K562 (cell line): Measurements from ENCODE around the gene PPIA. TPM values are rescaled to one million over a fixed set of nuclear protein-coding genes. Genes with fewer than 3 reads are reported as not detected.

Experiments used
- ATAC-seq: fragments of 200-7000 bp; cut with Tn5 transposase; 3 replicates; pipeline ENCODE4 v1.9.1; 2020; ENCODE audit warnings: moderate library complexity
- BruUV-seq: library from RNA; stranded (reverse); fragments of 400-500 nt; replicated peaks from 2 replicates; lab custom pipeline; 2021; lab: Mats Ljungman, UMichigan
- CTCF ChIA-PET: fragments of 300-600 bp; formaldehyde crosslinking; extraction: SDS; loops from one replicate; lab custom pipeline; 2021; ENCODE audit warnings: low intra/inter-chr PET ratio; lab: Yijun Ruan, JAX
- POLR2A ChIA-PET: fragments of 300-600, 350-650 bp; sonication (Branson Sonifier 250); formaldehyde crosslinking; extraction: SDS; loops from one replicate; lab custom pipeline; 2021; ENCODE audit warnings: antibody characterized with exemption, inconsistent platforms; lab: Yijun Ruan, JAX
- DNase-seq, 4 experiments: peaks; one replicate each; pipeline versions ENCODE4 v3.0.0 to v3.0.0-alpha.2; 2011 to 2018; ENCODE audit warnings: low spot score in 3 of 4, mixed read lengths in 3 of 4; ENCODE audit errors: extremely low read depth in 1 of 4
- FAIRE-seq: peaks from 2 replicates; lab custom pipeline; 2011; peaks lifted over from hg19 to GRCh38; lab: Jason Lieb, UNC
- H2AFZ ChIP-seq: 2 replicates; pipeline ENCODE4 v1.6.0; 2011; ENCODE audit warnings: low read depth, low read length, control low read depth, inconsistent platforms
- H3K27ac ChIP-seq: fragments of 200-600 bp; 3 replicates; pipeline ENCODE4 v1.8.0; 2011; ENCODE audit warnings: low read depth, mild to moderate bottlenecking, control low read depth, inconsistent platforms, low read length, moderate library complexity, mixed read lengths; ENCODE audit errors: extremely low read depth
- H3K27me3 ChIP-seq, 2 experiments: fragments of 300-600 bp in 1 of 2; 2 replicates in 1 of 2; 3 replicates in 1 of 2; pipeline versions ENCODE4 v1.6.0 to v1.8.0; 2011; ENCODE audit warnings: inconsistent platforms in 2 of 2, low read length in 2 of 2, mild to moderate bottlenecking in 1 of 2, mixed read lengths in 1 of 2, moderate library complexity in 1 of 2; ENCODE audit not compliant: control insufficient read depth in 2 of 2, insufficient read depth in 2 of 2
- H3K36me3 ChIP-seq: fragments of 300-600 bp; 3 replicates; pipeline ENCODE4 v1.8.0; 2011; ENCODE audit warnings: mild to moderate bottlenecking, low read length, inconsistent platforms; ENCODE audit not compliant: control insufficient read depth, insufficient read depth
- H3K4me1 ChIP-seq, 2 experiments: fragments of 200-600 bp in 1 of 2; replicated peaks in 1 of 2; 2 replicates in 1 of 2; 3 replicates in 1 of 2; pipeline versions ENCODE4 v1.5.1 to v1.8.0; 2011; ENCODE audit warnings: inconsistent platforms in 2 of 2, low read length in 2 of 2, mild to moderate bottlenecking in 1 of 2, mixed read lengths in 1 of 2, moderate library complexity in 1 of 2; ENCODE audit not compliant: control insufficient read depth in 2 of 2, insufficient read depth in 2 of 2
- H3K4me2 ChIP-seq: 2 replicates; pipeline ENCODE4 v1.6.1; 2011; ENCODE audit warnings: low read length, control low read depth, inconsistent platforms, mixed read lengths; ENCODE audit not compliant: insufficient read depth
- H3K4me3 ChIP-seq: fragments of 200-600 bp; sonication (generic), shearing (Covaris generic); 2 replicates; pipeline ENCODE4 v1.5.1; 2016; ENCODE audit warnings: control low read depth, inconsistent platforms
- H3K79me2 ChIP-seq: fragments of 200-600 bp; 3 replicates; pipeline ENCODE4 v1.8.0; 2011; ENCODE audit warnings: low read length, inconsistent platforms; ENCODE audit not compliant: control insufficient read depth, insufficient read depth
- H3K9ac ChIP-seq, 2 experiments: 2 replicates each; pipeline versions ENCODE4 v1.6.0 to v1.6.1; 2011; ENCODE audit warnings: low read depth in 2 of 2, low read length in 2 of 2, control low read depth in 1 of 2, inconsistent platforms in 1 of 2, mild to moderate bottlenecking in 1 of 2, mixed read lengths in 1 of 2; ENCODE audit not compliant: insufficient read depth in 1 of 2
- H3K9me1 ChIP-seq: one replicate; pipeline ENCODE4 v1.6.0; 2011; ENCODE audit warnings: inconsistent platforms, mild to moderate bottlenecking, low read length, moderate library complexity; ENCODE audit not compliant: control insufficient read depth, insufficient read depth
- H3K9me3 ChIP-seq: replicated peaks from 2 replicates; pipeline ENCODE4 v1.5.1; 2011; ENCODE audit warnings: low read depth, low read length, inconsistent platforms; ENCODE audit not compliant: control insufficient read depth, insufficient read depth
- H4K20me1 ChIP-seq: replicated peaks from 2 replicates; pipeline ENCODE4 v1.6.1; 2011; ENCODE audit warnings: low read length, inconsistent platforms, mixed read lengths; ENCODE audit not compliant: control insufficient read depth, insufficient read depth
- CBX2 ChIP-seq: fragments of 200-600 bp; sonication (generic); IDR thresholded peaks from one replicate; pipeline ENCODE4 v1.6.1; 2012; ENCODE audit warnings: mild to moderate bottlenecking, low read length, inconsistent platforms; ENCODE audit not compliant: insufficient read depth, poor library complexity, severe bottlenecking
- FOXJ2 ChIP-seq: fragments of 200-800 bp; sonication (Bioruptor generic); IDR thresholded peaks from 2 replicates; pipeline ENCODE4 v1.6.1; 2016; ENCODE audit warnings: missing genetic modification characterization, missing compliant biosample characterization
- KLF1 ChIP-seq: fragments of 450-650 bp; IDR thresholded peaks from 2 replicates; pipeline ENCODE4 v1.6.1; 2016; ENCODE audit warnings: missing genetic modification characterization, missing compliant biosample characterization
- RNF219 ChIP-seq: fragments of 250-450 bp; sonication (Bioruptor Pico); IDR thresholded peaks from 2 replicates; pipeline ENCODE4 v1.5.0; 2022; ENCODE audit warnings: mild to moderate bottlenecking
- SMARCC2 ChIP-seq: fragments of 450-650 bp; IDR thresholded peaks from 2 replicates; pipeline ENCODE4 v1.6.1; 2017; ENCODE audit warnings: antibody characterized with exemption, moderate library complexity, mild to moderate bottlenecking, low read depth
- THRB ChIP-seq: fragments of 450-650 bp; formaldehyde crosslinking; conservative IDR thresholded peaks from 2 replicates; pipeline ENCODE4 v1.4.0; 2022; ENCODE audit warnings: mild to moderate bottlenecking, missing genetic modification characterization
- ZC3H8 ChIP-seq: fragments of 450-650 bp; IDR thresholded peaks from 2 replicates; pipeline ENCODE4 v1.6.1; 2017
- ZNF121 ChIP-seq: sonication (generic); formaldehyde crosslinking; conservative IDR thresholded peaks from 2 replicates; pipeline ENCODE4 v1.8.0; 2022; ENCODE audit warnings: missing genetic modification reagents
- WGBS: fragments of 100-300 bp; shearing (Covaris generic); methylation state at CpG from one replicate; pipeline ENCODE4 v1.1.6; 2016; ENCODE audit warnings: low coverage, mixed read lengths; ENCODE audit not compliant: insufficient coverage; ENCODE audit errors: missing lambda C conversion rate; 5-methylcytosine and 5-hydroxymethylcytosine counted together
- in situ Hi-C: fragments of 300-500 bp; cut with MboI; formaldehyde crosslinking; loops from 4 replicates; pipeline ENCODE4 v1.15.0; 2018; ENCODE audit warnings: inconsistent platforms, mixed read lengths
- intact Hi-C: fragments of 100-400 bp; cut with micrococcal nuclease; formaldehyde crosslinking; loops from 2 replicates; pipeline ENCODE4 v1.14.2; 2022
- polyA plus RNA-seq, 8 experiments: library from polyadenylated mRNA; depleted of rRNA in 4 of 8; stranded (reverse) in 5 of 8; unstranded in 3 of 8; fragments of >200 nt; fragmentation: Nextera tagmentation in 2 of 8; fragmentation: Illumina TruSeq in 1 of 8; extraction: Ambion mirVana in 2 of 8; extraction: Trizol in 1 of 8; gene quantifications; 2 replicates each; pipeline versions ENCODE4 v1.2.1 to v1.2.3, GENCODE V29; 2011 to 2014; ENCODE audit warnings: inconsistent platforms in 1 of 8, missing spikeins in 1 of 8
- total RNA-seq, 7 experiments: library from RNA; depleted of rRNA in 6 of 7; stranded (reverse); fragments of >200 nt in 6 of 7; fragmentation: Illumina TruSeq in 2 of 7; extraction: Trizol in 2 of 7; gene quantifications; 2 replicates each; pipeline versions ENCODE4 v1.2.1 to v1.2.3, GENCODE V29; 2011 to 2021; ENCODE audit warnings: low replicate concordance in 1 of 7
- TF ChIP-seq, protein P1 (sequence below): IDR thresholded peaks from 3 replicates; pipeline ENCODE4 v1.6.1; 2011; ENCODE audit warnings: borderline replicate concordance, mild to moderate bottlenecking, moderate library complexity; ENCODE audit not compliant: insufficient read length; ENCODE audit errors: extremely low read depth

Gene PPIA
- total and polyA plus RNA-seq, 9 of the 15 experiments (the other 6 are each of a cell fraction or from before 2014, with no cell fraction given), result 2,583 to 7,504 (median 3,973) TPM

- ATAC-seq (no peak), FAIRE-seq (no peak)
These were observed 32.4 kb upstream of the PPIA start for GRCh38 chr7:44764081-44764480.

More at GRCh38 chr7:44764081-44764480, 32.4 kb upstream of the PPIA start:
- intact Hi-C loops (loop anchor here (5.0 kb wide), 2 partner anchors 157 to 177 kb away; partner anchors contain the start of gene OGDH), in situ Hi-C loops (no loop called here)
- WGBS, result 92% methylated on average over 6 of the region's 6 CpGs
- no TSS peak for BruUV-seq
- Histone ChIP-seq H3K36me3 (peaks cover 80% of the 10 kb centered on the region; the same call in 2 of the 3 replicates), H3K4me2 (no peak overlapping the region), H4K20me1 (no peaks in the 10 kb centered on the region), H3K4me1 (peaks cover 30 to 67% of the 10 kb centered on the region in 2 experiments), H3K27me3 (no peaks in the 10 kb centered on the region), H3K27ac (no peak overlapping the region), H2AFZ (no peak overlapping the region), H3K4me3 (no peak overlapping the region), H3K9me1 (peaks cover 5% of the 10 kb centered on the region), H3K9me3 (no peaks in the 10 kb centered on the region), H3K79me2 (peaks cover 10% of the 10 kb centered on the region; the same call in 2 of the 3 replicates), H3K9ac (no peak overlapping the region)
- CTCF ChIA-PET, result no interaction called here
- POLR2A ChIA-PET, result interaction anchor here (0.6 to 0.8 kb wide), 3 partner anchors 23 to 220 kb away, joined by 3 to 4 read pairs (median 3); no protein-coding TSS in a partner anchor
- no peak for DNase-seq
- TF ChIP-seq SMARCC2, result no peak
- no peak for TF ChIP-seq ZC3H8
- no peak for TF ChIP-seq KLF1
- no peak for TF ChIP-seq ZNF121
- TF ChIP-seq CBX2, result no peak
- TF ChIP-seq, protein P1, sequence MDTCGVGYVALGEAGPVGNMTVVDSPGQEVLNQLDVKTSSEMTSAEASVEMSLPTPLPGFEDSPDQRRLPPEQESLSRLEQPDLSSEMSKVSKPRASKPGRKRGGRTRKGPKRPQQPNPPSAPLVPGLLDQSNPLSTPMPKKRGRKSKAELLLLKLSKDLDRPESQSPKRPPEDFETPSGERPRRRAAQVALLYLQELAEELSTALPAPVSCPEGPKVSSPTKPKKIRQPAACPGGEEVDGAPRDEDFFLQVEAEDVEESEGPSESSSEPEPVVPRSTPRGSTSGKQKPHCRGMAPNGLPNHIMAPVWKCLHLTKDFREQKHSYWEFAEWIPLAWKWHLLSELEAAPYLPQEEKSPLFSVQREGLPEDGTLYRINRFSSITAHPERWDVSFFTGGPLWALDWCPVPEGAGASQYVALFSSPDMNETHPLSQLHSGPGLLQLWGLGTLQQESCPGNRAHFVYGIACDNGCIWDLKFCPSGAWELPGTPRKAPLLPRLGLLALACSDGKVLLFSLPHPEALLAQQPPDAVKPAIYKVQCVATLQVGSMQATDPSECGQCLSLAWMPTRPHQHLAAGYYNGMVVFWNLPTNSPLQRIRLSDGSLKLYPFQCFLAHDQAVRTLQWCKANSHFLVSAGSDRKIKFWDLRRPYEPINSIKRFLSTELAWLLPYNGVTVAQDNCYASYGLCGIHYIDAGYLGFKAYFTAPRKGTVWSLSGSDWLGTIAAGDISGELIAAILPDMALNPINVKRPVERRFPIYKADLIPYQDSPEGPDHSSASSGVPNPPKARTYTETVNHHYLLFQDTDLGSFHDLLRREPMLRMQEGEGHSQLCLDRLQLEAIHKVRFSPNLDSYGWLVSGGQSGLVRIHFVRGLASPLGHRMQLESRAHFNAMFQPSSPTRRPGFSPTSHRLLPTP, result no peak
- no peak for TF ChIP-seq THRB
- no peak for TF ChIP-seq RNF219
- TF ChIP-seq FOXJ2, result no peak
